GM18868 (cell line): ENCODE results near the gene HSPB9.
"Not testable (repeated sequence)": the region's sequence is repeated elsewhere in the genome, so short reads cannot be mapped to it uniquely, and the experiment has no call there.

Experiments
- ATAC-seq: cut with Tn5 transposase; IDR thresholded peaks from one replicate; pipeline ENCODE4 v1.9.1; 2021; ENCODE audit warnings: mild to moderate bottlenecking, moderate library complexity; ENCODE audit not compliant: unreplicated experiment

Gene HSPB9

GRCh38 chr17:42140690-42141089 lies 18.1 kb downstream of the HSPB9 start:
- not testable (repeated sequence) for ATAC-seq

- no peak for ATAC-seq
Observed at GRCh38 chr17:42141382-42141781, 18.8 kb downstream of the HSPB9 start.

DNA sequence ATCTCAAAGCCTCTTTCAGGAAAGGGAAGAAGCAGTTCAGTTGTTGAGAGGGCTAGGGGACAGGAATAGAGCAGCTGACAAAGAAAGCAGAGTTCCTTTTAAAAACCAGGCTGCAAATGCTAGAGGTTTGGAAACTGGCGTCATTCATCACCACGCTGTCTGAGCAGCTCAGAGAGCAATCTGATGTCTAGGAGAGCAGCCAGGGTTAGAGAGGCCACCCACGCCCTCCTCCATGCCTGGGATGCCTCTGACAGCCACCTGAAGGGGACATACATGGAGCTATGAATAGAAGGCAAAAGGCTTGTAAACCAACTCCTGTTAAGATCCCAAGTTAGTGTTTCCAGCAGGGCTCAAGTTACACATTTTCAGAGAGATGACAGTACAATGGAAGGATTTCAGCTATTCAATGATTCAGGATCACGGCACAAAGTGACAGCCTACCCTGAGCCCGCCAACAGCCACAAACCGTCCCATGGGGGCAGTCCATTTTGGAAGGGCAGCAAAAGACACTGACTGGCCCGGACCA lies 19.8 kb downstream of the HSPB9 start:
- no peak for ATAC-seq

- not testable (repeated sequence) for ATAC-seq
Observed at GRCh38 chr17:42143138-42143537, 20.5 kb downstream of the HSPB9 start.

GRCh38 chr17:42146911-42147607 lies 24.5 kb downstream of the HSPB9 start:
- ATAC-seq = no peak

- ATAC-seq = no peak
Observed at GRCh38 chr17:42153919-42154742, 31.5 kb downstream of the HSPB9 start.

- no peak for ATAC-seq
Observed at GRCh38 chr17:42155614-42156045, 33.0 kb downstream of the HSPB9 start.

GRCh38 chr17:42159796-42160530 lies 37.4 kb downstream of the HSPB9 start:
- no peak for ATAC-seq

GRCh38 chr17:42160531-42160910 lies 37.9 kb downstream of the HSPB9 start:
- ATAC-seq = no peak

DNA sequence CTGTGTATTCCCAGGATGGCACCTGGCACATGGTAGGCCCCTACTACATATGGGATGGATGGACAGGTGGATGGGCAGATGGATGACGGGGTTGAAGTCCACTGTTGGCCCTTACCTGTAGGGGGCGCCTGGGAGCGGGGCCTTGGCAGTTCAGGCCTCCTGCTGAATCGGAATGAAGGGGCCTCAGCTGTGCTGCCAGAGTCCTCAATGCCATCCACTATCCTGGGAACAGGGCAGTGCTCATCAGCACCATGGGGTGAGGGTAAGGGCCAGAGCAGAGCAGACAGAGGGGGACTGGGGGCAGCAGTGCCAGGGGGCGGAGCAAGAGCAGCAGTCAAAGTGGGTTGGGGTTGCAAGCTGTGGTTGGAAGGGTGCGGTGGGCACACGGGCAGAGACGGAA lies 40.5 kb downstream of the HSPB9 start:
- no peak for ATAC-seq

DNA sequence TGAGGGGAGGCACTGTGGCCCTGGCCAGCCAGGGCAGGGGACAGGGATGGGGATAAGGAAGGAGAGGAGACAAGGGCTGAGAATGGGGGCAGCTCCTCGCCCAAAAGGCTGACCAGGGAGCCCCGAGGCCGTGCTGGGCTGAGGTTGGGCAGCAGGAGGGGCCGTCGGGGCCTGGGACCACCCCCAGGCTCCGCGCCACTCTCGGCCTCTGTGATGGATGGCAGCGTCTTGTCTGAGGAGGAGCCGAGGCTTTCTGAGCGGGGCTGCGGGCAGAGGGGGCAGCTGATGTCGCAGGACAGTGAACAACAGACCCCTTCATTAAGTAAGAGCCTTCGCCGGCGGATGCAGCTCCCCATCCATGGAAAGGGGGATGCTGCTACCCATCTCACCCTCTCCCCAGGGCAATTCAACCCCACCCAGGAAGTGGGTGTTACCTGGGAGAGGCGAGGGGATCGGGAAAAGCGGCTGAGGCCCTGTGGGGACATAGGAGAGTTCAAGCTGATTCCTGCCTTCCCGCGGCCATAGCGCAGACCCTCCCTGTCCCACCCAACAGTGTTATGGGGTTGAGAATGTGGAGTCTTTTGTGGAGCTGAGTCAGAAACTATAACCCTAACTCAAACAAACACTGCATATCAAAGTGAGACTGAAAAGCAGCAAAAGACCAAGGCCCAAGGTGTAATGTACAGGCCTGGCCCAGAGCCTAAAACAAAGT lies 41.2 kb downstream of the HSPB9 start:
- no peak for ATAC-seq

- ATAC-seq = no peak
Observed at GRCh38 chr17:42165751-42166150, 43.1 kb downstream of the HSPB9 start.

DNA sequence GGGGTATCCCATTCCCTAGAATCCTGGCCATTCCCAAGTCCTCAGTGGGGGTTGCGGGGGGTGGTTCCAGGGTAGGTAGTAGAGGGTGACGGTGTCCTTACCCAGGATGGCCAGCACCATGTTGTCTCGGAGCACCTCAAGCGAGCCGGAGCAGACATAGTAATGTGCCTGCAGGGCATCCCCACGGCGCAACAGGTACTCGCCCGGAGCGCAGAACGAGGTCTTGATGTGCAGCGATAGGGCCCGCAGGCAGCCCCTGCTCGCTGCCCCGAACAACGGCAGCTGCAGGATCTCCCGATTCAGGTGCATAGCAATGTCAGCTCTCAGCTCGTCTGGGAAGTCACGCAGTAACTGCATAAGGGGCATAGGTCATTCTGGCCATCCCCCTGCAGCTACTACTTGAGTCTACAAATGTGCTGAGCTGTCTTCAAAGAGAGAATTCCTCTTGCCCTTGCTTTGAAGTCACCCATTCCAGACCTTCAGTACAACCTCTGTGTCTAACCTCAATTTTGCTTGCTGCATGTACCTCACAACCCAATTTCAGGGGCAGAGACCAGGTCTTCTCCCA lies 43.7 kb downstream of the HSPB9 start:
- ATAC-seq = no peak

- no peak for ATAC-seq
Observed at GRCh38 chr17:42167807-42168206, 45.2 kb downstream of the HSPB9 start.

- no peak for ATAC-seq
Observed at GRCh38 chr17:42169351-42169750, 46.7 kb downstream of the HSPB9 start.

DNA sequence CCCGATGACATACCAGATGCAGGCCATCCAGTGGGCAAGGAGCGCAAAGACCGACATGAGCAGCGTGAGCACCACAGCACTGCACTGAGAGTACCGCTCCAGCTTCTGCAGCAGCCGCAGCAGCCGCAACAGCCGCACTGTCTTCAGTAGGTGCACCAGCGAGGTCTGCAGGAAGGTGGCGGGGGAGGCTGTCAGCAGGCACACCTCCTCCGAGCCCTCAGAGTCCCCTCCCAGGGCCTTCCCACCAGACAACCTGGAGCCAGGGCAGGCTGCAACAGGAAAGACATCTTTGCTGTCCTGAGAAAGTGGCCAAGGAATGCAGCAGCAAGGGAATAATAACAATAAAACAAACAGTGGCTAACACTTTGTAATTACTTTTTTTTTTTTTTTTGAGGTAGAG lies 49.2 kb downstream of the HSPB9 start:
- ATAC-seq = no peak
